HCT116 (cell line): ENCODE data around the gene SDK2.

ENCODE experiments used
- CEBPB ChIP-seq: IDR thresholded peaks from 2 replicates; pipeline ENCODE4 v1.6.1; 2012; ENCODE audit warnings: low read depth
- POLR2AphosphoS5 ChIP-seq: IDR thresholded peaks from 2 replicates; pipeline ENCODE4 v1.6.1; 2011; ENCODE audit warnings: mild to moderate bottlenecking, low read depth, low read length, moderate library complexity
- TF ChIP-seq, protein P1 (sequence below), 3 experiments: fragments of 200-600 bp in 1 of 3; sonication (generic) in 1 of 3; IDR thresholded peaks in 2 of 3; conservative IDR thresholded peaks in 1 of 3; 2 replicates each; pipeline ENCODE4 v1.5.1; 2012 to 2017; ENCODE audit warnings: low read depth in 2 of 3, low read length in 2 of 3, antibody characterized with exemption in 1 of 3, borderline replicate concordance in 1 of 3, control low read depth in 1 of 3, mild to moderate bottlenecking in 1 of 3, mixed read lengths in 1 of 3, mixed run types in 1 of 3, moderate library complexity in 1 of 3; ENCODE audit not compliant: insufficient read depth in 1 of 3

DNA sequence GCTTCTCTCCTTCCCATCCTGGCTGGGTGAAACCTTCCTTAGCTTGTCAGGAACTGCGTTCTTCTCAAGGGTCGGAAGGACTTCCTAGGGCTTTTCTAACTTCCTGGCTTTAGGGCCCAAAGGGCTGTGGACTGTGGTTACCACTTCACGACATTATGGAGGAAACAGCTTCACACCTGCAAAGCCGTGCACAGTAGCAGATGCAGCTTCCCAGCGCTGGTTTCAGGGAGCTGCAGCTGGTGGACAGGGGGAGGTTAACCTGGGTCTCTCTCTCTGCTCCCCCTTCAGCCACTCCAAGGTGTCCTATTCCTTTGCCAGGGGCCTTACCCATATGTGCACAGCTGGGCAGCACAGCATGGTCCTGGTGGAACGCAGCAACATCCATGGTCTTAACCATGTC lies 176.6 kb downstream of the SDK2 start:
- no peak for TF ChIP-seq POLR2AphosphoS5
- no peak for TF ChIP-seq CEBPB
- TF ChIP-seq, protein P1, sequence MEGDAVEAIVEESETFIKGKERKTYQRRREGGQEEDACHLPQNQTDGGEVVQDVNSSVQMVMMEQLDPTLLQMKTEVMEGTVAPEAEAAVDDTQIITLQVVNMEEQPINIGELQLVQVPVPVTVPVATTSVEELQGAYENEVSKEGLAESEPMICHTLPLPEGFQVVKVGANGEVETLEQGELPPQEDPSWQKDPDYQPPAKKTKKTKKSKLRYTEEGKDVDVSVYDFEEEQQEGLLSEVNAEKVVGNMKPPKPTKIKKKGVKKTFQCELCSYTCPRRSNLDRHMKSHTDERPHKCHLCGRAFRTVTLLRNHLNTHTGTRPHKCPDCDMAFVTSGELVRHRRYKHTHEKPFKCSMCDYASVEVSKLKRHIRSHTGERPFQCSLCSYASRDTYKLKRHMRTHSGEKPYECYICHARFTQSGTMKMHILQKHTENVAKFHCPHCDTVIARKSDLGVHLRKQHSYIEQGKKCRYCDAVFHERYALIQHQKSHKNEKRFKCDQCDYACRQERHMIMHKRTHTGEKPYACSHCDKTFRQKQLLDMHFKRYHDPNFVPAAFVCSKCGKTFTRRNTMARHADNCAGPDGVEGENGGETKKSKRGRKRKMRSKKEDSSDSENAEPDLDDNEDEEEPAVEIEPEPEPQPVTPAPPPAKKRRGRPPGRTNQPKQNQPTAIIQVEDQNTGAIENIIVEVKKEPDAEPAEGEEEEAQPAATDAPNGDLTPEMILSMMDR (IDR thresholded peaks at IDR 0.05 in 2 of 3, conservative IDR thresholded peaks at IDR 0.05 in 1 of 3; ENCODE audit: borderline replicate concordance in 1 of 3, insufficient read depth in 1 of 3, low read depth in 2 of 3, low read length in 2 of 3), result no peak
